ENCODE data around the gene ZNF497. TPM values are rescaled to one million over a fixed set of nuclear protein-coding genes. Genes with fewer than 3 reads are reported as not detected.

Gene ZNF497
- total and polyA plus RNA-seq, 2 of the 13 experiments (the other 11 are each of a cell fraction or from before 2014, with no cell fraction given) = 1.5 to 1.9 TPM

DNA sequence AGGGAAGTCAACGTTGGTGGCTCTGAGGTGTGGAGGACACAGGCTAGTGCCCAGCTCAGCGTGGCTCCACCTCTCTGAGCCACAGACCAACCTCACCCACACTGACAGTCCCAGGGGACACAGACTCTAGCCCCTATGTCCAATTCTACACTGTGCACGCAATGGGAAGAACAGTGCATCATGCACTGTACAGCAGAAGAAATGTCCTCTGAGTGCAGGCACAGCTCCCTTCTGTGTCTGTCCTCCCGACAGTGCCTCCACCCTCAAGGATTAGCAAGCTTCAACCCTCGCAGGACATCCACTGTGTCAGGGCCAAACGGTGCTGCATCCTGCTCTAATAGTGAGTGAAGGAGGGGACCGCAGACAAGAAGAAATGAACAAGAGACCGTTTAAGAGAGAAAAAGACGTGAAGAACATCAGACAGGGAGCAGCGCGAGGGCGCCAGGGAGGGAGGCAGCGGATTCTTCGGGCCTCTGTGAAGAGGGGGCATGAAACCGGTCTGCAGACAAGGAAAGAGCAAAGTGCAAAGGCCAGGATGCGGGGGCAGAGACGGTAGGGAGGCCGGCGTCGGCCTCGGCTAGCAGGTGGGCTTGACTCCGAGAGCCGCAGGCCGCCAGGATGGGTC is 17.6 kb upstream of the ZNF497 start (continued):
- TF ChIP-seq SIX1 (CRISPR knock-in tag; IDR thresholded peaks at IDR 0.05; ENCODE audit: borderline replicate concordance) (no peak), ZNF615 (CRISPR knock-in tag; IDR thresholded peaks at IDR 0.05; ENCODE audit: borderline replicate concordance) (peak; percentile 36; the same call in 1 of the 2 replicates), ZSCAN30 (CRISPR knock-in tag; IDR thresholded peaks at IDR 0.05) (peak; percentile 96; the same call in 1 of the 2 replicates), SOX6 (IDR thresholded peaks at IDR 0.05) (no peak), SOX6 (CRISPR knock-in tag; IDR thresholded peaks at IDR 0.05) (no peak), MYNN (CRISPR knock-in tag; IDR thresholded peaks at IDR 0.05; ENCODE audit: low read depth) (no peak), SUZ12 (IDR thresholded peaks at IDR 0.05; ENCODE audit: low read depth, low read length) (no peak), JUN (CRISPR knock-in tag; IDR thresholded peaks at IDR 0.05) (no peak), ZBTB7B (CRISPR knock-in tag; IDR thresholded peaks at IDR 0.05) (no peak), IKZF4 (CRISPR knock-in tag; IDR thresholded peaks at IDR 0.05; ENCODE audit: borderline replicate concordance, low read depth, not compliant biosample characterization) (no peak), TARDBP (CRISPR knock-in tag; IDR thresholded peaks at IDR 0.05) (no peak), EED (CRISPR knock-in tag; IDR thresholded peaks at IDR 0.05) (peak; percentile 15; the same call in 1 of the 2 replicates), ZNF510 (CRISPR knock-in tag; IDR thresholded peaks at IDR 0.05; ENCODE audit: low read depth) (no peak), ZNF598 (CRISPR knock-in tag; IDR thresholded peaks at IDR 0.05; ENCODE audit: borderline replicate concordance) (no peak), ZNF30 (CRISPR knock-in tag; IDR thresholded peaks at IDR 0.05) (0 out of 2 replicates have a peak, but pooled peaks have one; percentile 21), ZMYM3 (CRISPR knock-in tag; IDR thresholded peaks at IDR 0.05) (no peak), ZNF768 (CRISPR knock-in tag; IDR thresholded peaks at IDR 0.05) (0 out of 2 replicates have a peak, but pooled peaks have one; percentile 29)
- TF ChIP-seq, protein P1, sequence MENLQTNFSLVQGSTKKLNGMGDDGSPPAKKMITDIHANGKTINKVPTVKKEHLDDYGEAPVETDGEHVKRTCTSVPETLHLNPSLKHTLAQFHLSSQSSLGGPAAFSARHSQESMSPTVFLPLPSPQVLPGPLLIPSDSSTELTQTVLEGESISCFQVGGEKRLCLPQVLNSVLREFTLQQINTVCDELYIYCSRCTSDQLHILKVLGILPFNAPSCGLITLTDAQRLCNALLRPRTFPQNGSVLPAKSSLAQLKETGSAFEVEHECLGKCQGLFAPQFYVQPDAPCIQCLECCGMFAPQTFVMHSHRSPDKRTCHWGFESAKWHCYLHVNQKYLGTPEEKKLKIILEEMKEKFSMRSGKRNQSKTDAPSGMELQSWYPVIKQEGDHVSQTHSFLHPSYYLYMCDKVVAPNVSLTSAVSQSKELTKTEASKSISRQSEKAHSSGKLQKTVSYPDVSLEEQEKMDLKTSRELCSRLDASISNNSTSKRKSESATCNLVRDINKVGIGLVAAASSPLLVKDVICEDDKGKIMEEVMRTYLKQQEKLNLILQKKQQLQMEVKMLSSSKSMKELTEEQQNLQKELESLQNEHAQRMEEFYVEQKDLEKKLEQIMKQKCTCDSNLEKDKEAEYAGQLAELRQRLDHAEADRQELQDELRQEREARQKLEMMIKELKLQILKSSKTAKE (CRISPR knock-in tag; IDR thresholded peaks at IDR 0.05; ENCODE audit: borderline replicate concordance) = no peak
- TF ChIP-seq, protein P2, sequence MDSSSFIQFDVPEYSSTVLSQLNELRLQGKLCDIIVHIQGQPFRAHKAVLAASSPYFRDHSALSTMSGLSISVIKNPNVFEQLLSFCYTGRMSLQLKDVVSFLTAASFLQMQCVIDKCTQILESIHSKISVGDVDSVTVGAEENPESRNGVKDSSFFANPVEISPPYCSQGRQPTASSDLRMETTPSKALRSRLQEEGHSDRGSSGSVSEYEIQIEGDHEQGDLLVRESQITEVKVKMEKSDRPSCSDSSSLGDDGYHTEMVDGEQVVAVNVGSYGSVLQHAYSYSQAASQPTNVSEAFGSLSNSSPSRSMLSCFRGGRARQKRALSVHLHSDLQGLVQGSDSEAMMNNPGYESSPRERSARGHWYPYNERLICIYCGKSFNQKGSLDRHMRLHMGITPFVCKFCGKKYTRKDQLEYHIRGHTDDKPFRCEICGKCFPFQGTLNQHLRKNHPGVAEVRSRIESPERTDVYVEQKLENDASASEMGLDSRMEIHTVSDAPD (CRISPR knock-in tag; IDR thresholded peaks at IDR 0.05) = no peak
- TF ChIP-seq, protein P3, sequence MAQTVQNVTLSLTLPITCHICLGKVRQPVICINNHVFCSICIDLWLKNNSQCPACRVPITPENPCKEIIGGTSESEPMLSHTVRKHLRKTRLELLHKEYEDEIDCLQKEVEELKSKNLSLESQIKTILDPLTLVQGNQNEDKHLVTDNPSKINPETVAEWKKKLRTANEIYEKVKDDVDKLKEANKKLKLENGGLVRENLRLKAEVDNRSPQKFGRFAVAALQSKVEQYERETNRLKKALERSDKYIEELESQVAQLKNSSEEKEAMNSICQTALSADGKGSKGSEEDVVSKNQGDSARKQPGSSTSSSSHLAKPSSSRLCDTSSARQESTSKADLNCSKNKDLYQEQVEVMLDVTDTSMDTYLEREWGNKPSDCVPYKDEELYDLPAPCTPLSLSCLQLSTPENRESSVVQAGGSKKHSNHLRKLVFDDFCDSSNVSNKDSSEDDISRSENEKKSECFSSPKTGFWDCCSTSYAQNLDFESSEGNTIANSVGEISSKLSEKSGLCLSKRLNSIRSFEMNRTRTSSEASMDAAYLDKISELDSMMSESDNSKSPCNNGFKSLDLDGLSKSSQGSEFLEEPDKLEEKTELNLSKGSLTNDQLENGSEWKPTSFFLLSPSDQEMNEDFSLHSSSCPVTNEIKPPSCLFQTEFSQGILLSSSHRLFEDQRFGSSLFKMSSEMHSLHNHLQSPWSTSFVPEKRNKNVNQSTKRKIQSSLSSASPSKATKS (CRISPR knock-in tag; IDR thresholded peaks at IDR 0.05) = peak; percentile 64; the same call in 1 of the 2 replicates
- TF ChIP-seq, protein P4, sequence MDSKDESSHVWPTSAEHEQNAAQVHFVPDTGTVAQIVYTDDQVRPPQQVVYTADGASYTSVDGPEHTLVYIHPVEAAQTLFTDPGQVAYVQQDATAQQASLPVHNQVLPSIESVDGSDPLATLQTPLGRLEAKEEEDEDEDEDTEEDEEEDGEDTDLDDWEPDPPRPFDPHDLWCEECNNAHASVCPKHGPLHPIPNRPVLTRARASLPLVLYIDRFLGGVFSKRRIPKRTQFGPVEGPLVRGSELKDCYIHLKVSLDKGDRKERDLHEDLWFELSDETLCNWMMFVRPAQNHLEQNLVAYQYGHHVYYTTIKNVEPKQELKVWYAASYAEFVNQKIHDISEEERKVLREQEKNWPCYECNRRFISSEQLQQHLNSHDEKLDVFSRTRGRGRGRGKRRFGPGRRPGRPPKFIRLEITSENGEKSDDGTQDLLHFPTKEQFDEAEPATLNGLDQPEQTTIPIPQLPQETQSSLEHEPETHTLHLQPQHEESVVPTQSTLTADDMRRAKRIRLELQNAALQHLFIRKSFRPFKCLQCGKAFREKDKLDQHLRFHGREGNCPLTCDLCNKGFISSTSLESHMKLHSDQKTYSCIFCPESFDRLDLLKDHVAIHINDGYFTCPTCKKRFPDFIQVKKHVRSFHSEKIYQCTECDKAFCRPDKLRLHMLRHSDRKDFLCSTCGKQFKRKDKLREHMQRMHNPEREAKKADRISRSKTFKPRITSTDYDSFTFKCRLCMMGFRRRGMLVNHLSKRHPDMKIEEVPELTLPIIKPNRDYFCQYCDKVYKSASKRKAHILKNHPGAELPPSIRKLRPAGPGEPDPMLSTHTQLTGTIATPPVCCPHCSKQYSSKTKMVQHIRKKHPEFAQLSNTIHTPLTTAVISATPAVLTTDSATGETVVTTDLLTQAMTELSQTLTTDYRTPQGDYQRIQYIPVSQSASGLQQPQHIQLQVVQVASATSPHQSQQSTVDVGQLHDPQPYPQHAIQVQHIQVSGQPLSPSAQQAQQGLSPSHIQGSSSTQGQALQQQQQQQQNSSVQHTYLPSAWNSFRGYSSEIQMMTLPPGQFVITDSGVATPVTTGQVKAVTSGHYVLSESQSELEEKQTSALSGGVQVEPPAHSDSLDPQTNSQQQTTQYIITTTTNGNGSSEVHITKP (CRISPR knock-in tag; IDR thresholded peaks at IDR 0.05; ENCODE audit: low read depth) = no peak
